GM21515 (cell line): ENCODE data around the gene DAP.

Source experiments
- ATAC-seq: cut with Tn5 transposase; IDR thresholded peaks from one replicate; pipeline ENCODE4 v1.9.1; 2021; ENCODE audit not compliant: unreplicated experiment

Gene DAP

GRCh38 chr5:10695055-10695649 is 65.9 kb downstream of the DAP start:
- ATAC-seq, result no peak

GRCh38 chr5:10691826-10692785 is 68.9 kb downstream of the DAP start:
- no peak for ATAC-seq

- ATAC-seq, result no peak
Observed at GRCh38 chr5:10690460-10691440, 70.3 kb downstream of the DAP start.

- no peak for ATAC-seq
Observed at GRCh38 chr5:10689391-10690081, 71.5 kb downstream of the DAP start.

GRCh38 chr5:10688651-10689171 is 72.3 kb downstream of the DAP start:
- ATAC-seq, result no peak

GRCh38 chr5:10686890-10687289 is 74.1 kb downstream of the DAP start:
- no peak for ATAC-seq

- peak; percentile 73 for ATAC-seq
Observed at GRCh38 chr5:10685115-10685521, 75.9 kb downstream of the DAP start.

- ATAC-seq, result peak; percentile 59
Observed at GRCh38 chr5:10684303-10685086, 76.5 kb downstream of the DAP start.

GRCh38 chr5:10682801-10683525 is 78.1 kb downstream of the DAP start:
- no peak for ATAC-seq

GRCh38 chr5:10681731-10682679 is 79.0 kb downstream of the DAP start:
- ATAC-seq, result no peak

GRCh38 chr5:10680876-10681481 is 80.1 kb downstream of the DAP start:
- ATAC-seq, result no peak

- no peak for ATAC-seq
Observed at GRCh38 chr5:10679336-10679988, 81.6 kb downstream of the DAP start.

- ATAC-seq, result no peak
Observed at GRCh38 chr5:10678244-10678643, 82.8 kb downstream of the DAP start.

GRCh38 chr5:10677533-10677932 is 83.5 kb downstream of the DAP start:
- ATAC-seq, result no peak

- ATAC-seq, result no peak
Observed at GRCh38 chr5:10676946-10677345, 84.1 kb downstream of the DAP start.

- no peak for ATAC-seq
Observed at GRCh38 chr5:10676224-10676623, 84.8 kb downstream of the DAP start.

GRCh38 chr5:10675177-10675700 is 85.8 kb downstream of the DAP start:
- no peak for ATAC-seq
